Measurements from ENCODE around the gene ZBTB1.
"Not testable (repeated sequence)": the region's sequence is repeated elsewhere in the genome, so short reads cannot be mapped to it uniquely, and the experiment has no call there.

ZBTB1 gene

DNA sequence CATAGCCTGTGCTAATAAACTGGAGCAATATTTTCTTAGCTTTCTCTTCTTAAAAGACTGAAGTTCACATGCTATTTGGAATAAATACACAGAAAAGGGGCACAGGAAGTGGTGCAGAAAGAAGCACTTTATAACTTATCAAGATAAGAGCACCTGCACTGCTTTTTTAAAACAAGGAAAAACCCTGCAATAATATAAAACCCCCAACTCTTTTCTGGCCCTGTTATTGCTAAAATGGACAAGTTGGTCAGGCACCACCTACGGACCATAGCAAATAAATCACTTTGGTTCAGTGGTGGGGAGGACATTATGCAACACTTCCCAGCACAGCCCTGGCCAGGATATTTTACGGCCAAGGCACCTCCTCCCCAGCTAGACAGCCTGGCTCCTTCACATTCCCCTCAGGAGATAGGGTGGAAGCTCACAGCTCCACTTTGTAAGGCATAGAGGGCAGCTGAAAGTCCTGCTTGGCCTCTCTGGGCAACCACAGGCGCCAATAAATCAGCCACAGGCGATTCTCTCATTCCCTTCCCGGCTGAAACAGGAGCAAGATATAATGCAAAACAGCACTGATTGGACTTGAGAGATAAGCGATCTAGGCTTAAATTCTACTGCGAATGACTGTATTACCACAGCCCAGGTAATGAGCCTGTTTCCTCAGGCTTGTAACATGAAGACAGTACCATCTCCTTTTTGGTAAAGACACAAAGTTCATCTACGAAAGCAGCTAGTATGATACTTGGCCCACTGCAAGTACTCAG, 3.0 kb upstream of the ZBTB1 start:
- DNase-seq, result peak; percentile 3 to 47

DNA sequence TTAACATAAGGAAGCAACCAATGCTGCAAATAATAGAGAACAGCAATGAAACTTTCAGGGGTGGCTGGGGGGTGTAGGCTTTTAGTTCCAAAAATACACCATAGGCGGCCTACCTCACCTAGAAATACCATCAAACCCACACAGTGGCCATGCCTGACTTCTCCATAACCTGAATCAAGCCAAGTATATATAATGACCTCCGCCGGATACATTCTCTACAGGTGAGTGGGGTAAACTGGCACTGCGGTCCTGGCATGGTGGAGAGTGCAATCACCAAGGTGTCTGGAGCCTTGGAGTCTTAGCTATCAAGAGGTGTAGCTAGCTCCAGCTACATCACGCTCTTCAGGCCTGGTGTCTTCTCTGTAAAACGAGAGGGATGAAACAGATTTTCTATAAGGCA, 2.1 kb upstream of the ZBTB1 start:
- peak in 1 of 2 experiments; percentile 35 for DNase-seq

DNA sequence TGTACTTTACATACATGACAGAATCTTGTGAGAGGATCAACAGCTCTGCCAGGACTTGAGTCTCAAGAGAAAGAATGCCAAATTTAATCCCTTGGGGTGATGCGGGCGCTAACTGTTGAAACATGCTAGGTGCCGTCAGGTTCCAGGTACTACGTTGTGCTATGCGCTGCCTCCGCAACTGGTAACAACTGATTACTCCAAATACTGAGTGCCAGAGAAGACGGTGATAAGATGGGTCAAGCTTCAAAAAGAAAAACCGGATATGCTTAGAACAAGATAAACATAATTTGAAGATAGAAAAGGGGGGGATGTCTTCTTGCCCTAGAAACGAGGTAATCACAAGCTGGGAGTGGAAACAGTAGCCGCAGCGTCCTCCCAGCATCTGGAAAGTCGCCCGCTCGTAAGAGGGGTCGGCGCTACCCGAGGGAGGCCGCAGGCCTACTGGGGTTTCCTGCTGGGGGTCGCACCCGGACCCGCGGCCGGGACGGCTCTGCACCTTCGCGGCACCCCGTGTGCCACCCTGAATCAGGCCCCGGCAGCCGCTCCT, 1.6 kb upstream of the ZBTB1 start:
- DNase-seq, result peak in 1 of 2 experiments; percentile 35

DNA sequence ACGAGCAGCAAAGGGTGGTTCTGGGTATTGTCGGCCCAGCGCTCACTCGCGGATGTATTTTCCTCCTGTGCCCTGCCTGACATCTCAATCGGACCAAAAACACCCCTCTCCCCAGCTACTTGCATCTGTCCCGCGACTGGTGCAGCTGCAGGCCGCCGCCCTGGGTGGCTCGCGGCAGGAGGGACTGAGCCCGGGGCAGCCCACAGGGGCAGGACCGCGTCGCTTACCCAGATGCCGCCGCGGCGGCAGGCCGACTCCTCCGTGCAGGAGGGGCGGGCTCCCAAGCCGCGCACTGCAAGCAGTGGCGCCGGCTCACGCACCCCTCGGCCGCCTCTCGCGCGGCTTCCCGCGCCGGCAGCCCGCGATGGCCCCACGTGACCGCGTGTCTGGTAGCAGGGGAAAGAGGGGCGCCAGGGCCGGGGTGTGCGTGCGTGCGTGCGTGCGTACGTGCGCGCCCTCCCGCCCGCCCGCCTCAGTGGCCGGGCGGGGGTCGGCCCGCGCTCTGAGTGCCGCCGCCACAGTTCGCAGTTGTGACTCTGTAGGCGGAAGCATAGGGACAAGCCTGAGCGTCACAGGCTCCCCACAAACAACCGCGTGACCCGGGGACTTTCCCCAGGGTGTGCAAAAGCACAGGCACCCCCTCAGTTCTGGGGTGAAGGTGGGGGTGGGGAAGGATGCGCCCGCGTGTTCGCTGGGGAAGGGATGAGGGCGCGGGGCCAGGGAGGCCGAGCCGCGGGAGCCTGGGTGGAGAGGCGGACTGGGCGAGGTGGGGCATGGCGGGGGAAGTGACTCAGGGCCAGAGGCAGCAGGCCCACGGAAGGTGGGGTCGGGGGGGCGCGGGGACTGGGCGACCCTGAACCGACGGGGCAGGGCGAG, 898 bp upstream of the ZBTB1 start, which contains the start of gene ZBTB25:
TSS of gene ZBTB25 (minus strand) at position 405 of the 876 bp plus-strand sequence. CDS start 13,305 bp downstream, outside the sequence.
- peak; percentile 93 to 95 for DNase-seq

DNA sequence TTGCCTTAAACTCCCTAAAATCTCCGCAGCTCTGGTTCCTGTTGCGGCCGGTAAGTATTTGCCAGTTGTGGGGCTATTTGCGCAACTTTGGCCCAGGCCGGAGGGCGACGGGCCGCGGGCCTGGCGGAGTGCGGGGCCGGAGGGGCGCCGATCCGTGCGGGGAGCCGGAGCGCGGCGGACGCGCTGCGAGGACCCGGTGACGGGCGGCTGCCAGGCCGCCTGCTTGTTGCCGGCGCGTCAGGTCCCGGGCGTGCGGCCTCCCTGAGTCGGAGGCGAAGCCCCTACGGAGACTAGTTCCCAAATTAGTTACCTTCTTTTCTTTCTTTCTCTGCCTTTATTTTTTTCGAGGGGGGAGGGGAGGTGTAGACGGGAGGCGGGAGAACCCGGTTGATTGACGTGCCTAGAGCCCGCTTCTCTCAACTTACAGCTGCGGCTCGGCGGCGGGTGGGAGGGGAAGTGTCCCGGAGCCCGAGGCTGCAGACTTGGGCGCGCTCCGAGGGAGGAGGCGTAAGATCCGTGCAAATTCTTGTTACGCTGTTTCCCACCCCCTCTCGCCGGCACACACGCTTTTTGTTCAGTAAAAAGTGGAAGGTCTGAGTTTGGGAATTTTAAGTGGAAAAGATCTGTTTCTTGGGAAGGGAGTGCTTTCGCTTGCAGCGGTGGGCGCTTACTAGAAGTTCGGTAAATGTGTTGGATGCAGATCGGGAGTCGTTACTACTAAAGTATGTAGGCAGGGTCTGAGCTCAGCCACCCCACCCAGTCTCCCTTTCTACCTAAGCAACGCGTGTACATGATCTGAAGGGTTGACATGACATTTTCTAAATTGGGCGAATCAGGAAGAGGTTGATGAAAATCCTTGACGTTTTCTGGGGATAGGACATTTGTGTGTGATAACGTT, 576 bp downstream of the ZBTB1 start:
- peak; percentile 80 to 81 for DNase-seq

DNA sequence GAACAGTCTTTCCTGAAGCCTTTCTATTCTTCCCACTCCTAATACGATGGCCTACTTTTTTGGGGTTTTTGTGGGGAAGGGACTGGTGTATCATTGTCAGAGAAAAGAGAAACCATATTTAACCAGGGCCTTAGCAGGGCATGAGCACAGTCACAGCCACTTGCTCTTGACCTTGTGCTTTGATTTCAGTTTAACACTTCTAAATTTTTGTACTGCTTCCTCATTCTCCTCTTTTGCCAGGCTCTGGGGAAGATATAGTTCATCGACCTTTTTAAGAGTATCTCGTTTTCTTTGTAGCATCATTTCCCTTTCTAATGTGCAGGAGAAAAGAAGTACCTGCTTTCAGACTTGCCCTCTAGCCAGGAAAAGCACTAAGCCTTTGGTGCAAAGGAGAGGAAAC, 2.2 kb downstream of the ZBTB1 start:
- DNase-seq, result no peak

DNA sequence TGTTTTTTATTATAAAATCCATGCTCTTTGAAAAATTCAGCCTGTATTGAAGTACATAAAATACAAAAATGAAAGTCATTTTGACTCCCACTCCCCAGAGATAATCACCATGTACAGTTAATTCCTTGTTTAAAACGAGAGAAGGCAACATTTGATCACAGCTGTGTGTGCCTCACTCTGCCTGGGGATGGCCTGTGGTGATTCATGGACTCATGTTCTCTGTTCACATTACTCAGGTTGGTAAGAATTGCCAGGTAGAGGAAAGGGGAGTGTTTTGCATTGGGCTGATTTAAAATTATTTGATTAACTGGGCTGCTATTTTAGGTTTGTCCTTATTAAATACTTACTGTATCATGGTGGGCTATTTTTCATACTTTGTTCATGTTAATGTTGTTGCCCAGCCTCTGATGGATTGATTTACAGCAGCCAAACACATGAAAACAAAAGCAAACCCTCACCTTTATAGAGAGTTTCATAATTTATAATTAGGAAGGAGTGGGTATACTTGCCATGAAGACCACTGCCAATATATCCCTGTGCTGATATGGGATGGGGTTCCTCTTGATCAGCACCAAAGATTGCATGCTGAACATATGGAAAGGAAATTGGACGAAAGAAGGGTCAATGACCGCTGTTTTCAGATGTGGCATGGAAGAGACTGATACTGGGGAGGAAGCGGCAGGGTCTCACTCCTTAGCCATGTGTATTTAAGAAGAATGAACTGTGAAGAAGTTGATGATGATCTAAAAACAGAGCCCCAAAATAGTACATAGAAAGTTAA, 3.0 kb downstream of the ZBTB1 start:
- peak; percentile 4 to 23 for DNase-seq

DNA sequence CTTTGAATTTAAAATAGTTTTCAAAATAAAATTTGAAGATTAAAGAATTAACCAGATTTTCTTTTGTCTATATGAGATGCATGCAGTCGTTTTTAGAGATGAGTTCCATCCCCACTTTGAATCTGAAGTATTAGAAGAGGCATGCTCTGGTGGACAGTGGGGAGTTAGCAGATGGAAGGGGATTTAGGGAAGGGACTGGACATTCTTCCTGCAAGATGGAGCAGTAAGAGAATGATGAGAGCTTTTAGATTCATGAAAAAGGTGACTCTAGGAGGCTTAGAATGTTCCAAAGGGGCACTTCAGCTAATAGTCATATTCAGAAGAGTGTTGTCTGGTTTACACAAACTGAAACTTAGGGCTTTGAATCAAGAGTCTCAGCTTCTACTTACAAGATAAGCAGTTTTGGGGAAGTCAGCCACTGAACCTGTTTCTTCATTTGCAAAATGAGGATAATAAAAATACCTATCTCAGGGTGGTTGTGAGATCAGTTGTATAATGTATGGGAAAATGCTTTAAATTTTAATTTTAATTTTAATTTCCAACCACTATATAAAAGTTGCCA, 3.7 kb downstream of the ZBTB1 start:
- DNase-seq, result no peak

DNA sequence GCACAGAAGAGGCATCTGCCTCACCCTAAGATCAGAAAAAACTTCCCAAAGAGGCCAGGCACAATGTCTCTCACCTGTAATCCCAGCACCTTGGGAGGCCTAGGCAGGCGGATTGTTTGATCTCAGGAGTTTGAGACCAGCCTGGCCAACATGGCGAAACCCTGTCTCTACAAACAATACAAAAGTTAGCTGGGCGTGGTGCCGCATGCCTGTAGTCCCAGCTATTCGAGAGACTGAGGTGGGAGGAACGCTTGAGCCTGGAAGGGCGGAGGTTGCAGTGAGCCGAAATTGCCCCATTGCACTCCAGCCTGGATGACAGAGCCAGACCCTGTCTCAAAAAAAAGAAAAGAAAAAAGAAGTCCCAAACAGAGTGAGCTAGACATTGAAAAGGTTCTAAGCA, 4.5 kb downstream of the ZBTB1 start:
- DNase-seq, result no peak

DNA sequence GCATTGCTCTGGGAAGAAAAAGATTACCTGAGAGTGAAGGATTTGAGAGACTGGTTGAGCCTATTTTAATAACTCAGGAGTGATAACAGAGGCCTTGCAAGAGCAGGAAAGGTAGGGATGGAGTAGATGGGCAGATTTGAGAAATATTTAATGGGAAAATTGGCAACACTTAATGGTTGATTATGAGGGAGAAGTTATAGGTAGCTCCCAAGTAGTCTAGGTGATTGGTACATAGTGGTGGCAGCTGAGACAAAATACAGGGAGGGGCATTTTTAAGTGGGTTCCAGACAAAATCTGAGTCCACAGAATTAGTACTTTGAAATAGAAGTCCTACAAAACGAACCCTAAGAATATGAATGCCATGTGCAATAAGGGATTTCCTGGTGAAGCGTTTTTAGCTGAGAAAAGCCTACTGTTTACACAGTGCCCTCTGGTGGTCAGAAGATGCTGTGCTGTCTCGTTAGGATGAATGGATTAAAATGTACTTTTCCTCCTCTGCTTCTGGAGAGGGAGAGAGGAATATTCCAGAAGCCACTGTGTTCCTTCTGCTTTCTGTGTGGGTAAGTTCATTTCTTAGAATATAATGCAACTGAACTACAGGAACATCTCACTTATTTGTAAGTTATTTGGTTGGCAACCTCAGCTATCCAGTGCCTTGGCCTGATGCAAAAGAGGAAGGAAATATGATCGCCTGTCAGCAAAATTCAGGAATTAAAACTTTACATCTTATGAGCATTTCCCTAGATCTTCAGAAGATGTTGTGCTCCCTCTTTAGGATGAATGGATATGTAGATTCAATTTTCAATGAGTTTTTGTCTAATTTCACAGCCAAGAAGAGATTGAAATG, 6.5 kb downstream of the ZBTB1 start:
- DNase-seq, result peak; percentile 65 to 74

DNA sequence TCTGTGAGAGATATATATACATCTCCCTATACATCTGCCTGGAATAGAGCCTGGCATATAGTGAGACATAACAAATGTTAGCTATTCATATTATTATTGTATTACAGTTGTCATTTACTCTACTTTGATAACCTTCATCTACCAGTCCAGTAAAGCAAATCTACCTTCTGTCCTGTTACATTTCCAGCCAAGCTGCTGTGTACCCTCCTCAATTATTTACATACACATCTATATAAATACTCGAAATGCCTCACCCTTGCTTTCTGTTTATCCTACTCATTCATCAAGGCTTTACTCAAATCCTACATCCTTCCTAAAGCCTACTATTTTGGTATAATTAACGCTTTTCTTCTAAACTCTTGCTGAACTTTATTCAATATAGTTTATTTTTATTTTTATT, 8.7 kb downstream of the ZBTB1 start:
- DNase-seq, result no peak

DNA sequence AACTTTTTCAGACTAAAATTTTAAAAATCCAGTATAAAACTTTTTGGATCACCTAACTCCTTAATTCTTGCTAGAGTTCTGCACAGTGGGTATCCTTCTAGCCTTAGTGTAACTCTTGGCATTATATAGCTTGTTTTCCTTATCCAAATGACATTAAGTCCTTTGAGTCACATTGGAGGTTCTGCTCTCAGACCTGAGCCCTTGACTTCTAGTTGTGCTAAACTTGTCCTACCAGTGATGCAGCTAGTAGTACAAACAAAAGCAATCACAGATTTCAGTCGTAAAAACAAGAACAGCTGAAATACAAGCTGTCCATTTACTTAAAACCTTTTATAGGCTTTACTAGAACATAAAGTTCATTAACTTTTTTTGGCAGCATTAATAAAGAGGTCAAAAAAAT, 10.5 kb downstream of the ZBTB1 start:
- DNase-seq, result no peak

DNA sequence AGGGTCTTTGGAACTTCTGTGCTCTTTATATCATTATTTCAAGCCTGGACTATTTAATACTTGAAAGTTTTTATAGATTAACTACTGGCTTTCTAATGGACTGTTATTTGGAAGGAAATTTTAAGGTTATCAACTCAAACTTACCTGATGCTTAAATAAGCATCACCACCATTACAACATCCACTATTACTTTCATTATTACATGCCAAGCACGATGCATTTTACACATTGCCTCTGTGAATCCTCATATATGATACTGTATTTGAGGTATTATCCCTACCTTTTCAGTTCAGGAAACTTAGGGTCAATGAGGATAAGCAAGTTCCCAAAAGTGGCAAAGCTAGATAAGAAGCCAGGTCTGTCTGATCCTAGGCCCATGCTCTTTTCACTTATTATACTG, 12.4 kb downstream of the ZBTB1 start:
- DNase-seq, result no peak

DNA sequence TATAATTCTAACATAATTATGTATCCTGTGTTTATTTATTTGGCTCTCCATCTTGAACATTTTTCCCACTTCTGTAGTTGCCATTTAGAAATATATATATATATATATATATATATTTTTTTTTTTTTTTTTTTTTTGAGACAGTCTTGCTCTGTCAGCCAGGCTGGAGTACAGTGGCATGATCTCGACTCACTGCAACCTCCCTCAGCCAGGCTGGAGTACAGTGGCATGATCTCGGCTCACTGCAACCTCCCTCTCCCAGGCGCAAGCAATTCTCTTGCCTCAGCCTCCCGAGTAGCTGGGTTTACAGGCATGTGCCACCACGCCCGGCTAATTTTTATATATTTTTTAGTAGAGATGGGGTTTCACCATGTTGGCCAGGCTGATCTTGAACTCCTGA, 13.1 kb downstream of the ZBTB1 start:
- DNase-seq, result not testable (repeated sequence)

DNA sequence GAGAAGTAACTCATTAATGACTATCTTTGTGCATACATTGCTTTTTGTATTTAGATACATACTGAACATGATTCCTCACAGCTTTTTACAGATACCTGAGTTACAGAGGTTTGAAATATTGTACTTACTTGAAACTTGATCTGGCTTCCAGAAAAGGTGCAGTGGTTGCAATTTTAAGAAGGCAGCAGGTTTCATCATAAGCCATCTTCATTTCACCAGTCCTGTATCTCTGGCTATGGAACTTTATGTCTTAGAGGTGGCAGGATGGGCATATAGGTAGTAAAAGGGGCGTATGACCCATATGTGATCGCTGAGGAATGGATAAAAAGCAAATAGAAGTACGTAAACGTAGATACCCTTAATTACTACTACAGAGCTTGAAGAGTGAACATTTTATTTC, 13.7 kb downstream of the ZBTB1 start:
- DNase-seq, result no peak

DNA sequence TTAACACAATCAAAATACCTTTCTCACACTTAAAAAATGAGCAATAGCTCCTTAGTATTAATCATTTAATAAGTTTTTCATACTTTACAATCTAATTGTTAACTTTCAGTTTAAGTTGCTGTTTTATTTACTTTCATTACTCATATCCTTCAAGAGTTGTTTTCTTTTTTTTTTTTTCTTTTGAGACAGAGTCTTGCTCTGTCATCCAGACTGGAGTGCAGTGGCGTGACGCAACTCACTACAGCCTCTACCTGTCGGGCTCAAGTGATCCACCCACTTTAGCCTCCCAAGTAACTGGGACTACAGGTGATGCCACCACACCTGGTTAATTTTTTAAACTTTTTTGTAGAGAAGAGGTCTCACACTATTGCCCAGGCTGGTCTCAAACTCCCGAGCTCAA, 16.1 kb downstream of the ZBTB1 start:
- no peak for DNase-seq

DNA sequence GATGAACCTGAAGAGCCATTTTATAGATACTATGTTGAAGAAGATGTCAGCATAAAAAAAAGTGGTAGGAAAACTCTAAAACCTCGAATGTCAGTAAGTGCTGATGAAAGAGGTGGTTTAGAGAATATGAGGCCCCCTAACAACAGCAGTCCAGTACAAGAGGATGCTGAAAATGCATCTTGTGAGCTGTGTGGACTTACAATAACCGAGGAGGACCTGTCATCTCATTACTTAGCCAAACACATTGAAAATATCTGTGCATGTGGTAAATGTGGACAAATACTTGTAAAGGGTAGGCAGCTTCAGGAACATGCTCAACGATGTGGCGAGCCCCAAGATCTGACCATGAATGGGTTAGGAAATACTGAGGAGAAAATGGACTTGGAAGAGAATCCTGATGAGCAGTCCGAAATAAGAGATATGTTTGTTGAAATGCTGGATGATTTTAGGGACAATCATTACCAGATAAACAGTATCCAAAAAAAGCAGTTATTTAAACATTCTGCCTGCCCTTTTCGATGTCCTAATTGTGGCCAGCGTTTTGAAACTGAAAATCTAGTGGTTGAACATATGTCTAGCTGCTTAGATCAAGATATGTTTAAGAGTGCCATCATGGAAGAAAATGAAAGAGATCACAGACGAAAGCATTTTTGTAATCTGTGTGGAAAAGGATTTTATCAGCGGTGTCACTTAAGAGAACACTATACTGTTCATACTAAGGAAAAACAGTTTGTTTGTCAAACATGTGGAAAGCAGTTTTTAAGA, 18.2 kb downstream of the ZBTB1 start:
- no peak for DNase-seq

DNA sequence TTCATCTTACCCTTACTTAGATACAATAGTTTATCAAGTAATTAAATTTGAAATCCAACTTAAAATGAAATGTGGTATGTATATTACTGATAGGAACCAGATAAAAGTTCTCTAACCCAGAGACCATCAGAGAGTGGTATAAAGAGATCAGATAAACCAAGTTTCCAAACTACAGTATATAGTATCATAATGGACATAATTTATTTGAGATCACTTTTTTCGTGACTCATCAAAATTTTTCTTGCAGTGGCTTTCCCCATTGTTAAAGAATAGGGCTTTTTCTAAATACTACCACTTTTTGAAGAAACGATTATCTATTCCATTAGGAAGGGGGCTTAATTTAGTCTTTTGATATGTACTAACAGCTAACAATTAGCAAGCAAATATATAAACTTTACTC, 20.8 kb downstream of the ZBTB1 start:
- DNase-seq, result no peak

DNA sequence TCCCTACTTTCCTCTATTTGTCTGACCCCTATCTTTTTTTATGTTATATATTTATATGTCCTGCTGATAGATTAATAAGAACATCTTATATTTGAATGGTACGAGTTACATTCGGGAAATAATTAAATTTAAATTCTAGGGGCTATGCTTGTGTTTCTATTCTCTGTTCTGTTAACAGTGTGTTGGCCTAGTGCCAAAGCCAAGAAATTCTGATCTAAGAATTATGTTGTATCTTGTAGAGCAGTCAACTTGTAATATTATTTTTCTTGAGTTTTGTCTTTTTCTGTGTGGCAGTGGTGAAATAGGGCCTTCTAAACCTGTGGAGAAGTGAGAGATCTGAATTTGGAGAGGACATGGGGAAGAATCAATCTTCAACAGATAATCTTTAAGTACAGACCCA, 27.0 kb downstream of the ZBTB1 start:
- no peak for DNase-seq

Data from NCI-H2081 (cell line).